HAP-1 (cell line): ENCODE measurements around the gene TM4SF1.

Source experiments
- DNase-seq, 2 experiments: peaks; one replicate each; pipeline ENCODE4 v3.0.0-alpha.2; 2016 to 2020; ENCODE audit warnings: low spot score in 2 of 2
- H3K27me3 ChIP-seq: fragments of 250-450 bp; sonication (Bioruptor Pico); 2 replicates; pipeline ENCODE4 v1.5.1; 2020; ENCODE audit warnings: low read depth, mild to moderate bottlenecking, moderate library complexity
- H3K36me3 ChIP-seq: fragments of 250-450 bp; sonication (Bioruptor Pico); replicated peaks from 2 replicates; pipeline ENCODE4 v1.5.1; 2020; ENCODE audit warnings: mild to moderate bottlenecking
- H3K4me1 ChIP-seq: fragments of 250-450 bp; sonication (Bioruptor Pico); 2 replicates; pipeline ENCODE4 v1.5.1; 2020; ENCODE audit warnings: mild to moderate bottlenecking
- H3K4me3 ChIP-seq: fragments of 250-450 bp; sonication (Bioruptor Pico); 2 replicates; pipeline ENCODE4 v1.5.1; 2020; ENCODE audit warnings: mild to moderate bottlenecking, moderate library complexity
- H3K9me3 ChIP-seq: fragments of 250-450 bp; sonication (Bioruptor Pico); 2 replicates; pipeline ENCODE4 v1.5.1; 2020; ENCODE audit warnings: mild to moderate bottlenecking, moderate library complexity
- in situ Hi-C: fragments of 300-500 bp; cut with MboI; formaldehyde crosslinking; loops from 3 replicates; pipeline ENCODE4 v1.14.3; 2020; ENCODE audit warnings: low sequenced_read_pairs, inconsistent platforms, mixed read lengths

TM4SF1 gene

GRCh38 chr3:149402481-149402880, 25.0 kb upstream of the TM4SF1 start:
- Histone ChIP-seq H3K4me3 (no peak overlapping the region), H3K4me1 (no peaks in the 10 kb centered on the region), H3K27me3 (no peaks in the 10 kb centered on the region), H3K36me3 (no peaks in the 10 kb centered on the region), H3K9me3 (no peaks in the 10 kb centered on the region)
- in situ Hi-C loops: no loop called here
- no peak for DNase-seq

DNA sequence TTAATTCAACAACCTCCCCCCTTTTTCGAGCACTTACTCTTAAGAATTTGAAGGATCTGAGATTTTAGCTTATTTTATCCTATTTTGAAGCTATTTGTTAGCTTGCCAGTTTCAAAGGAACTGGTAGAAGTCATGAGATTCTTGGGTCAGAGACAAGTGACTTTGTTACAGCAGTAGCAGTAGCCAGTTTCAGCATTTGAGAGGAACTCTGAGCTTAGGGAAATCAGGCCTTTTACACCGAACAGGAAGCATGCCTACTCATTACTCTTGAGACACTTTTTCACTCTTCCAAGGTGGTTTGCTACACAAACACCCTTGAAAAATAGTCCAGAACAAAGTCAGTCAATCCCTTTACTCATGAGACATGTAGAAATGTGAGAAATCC, 24.5 kb upstream of the TM4SF1 start:
- in situ Hi-C loops: no loop called here
- H3K27me3 ChIP-seq: no peaks in the 10 kb centered on the region
- H3K4me3 ChIP-seq: no peak overlapping the region
- H3K4me1 ChIP-seq: no peaks in the 10 kb centered on the region
- H3K9me3 ChIP-seq: no peaks in the 10 kb centered on the region
- DNase-seq: no peak
- H3K36me3 ChIP-seq: no peaks in the 10 kb centered on the region

DNA sequence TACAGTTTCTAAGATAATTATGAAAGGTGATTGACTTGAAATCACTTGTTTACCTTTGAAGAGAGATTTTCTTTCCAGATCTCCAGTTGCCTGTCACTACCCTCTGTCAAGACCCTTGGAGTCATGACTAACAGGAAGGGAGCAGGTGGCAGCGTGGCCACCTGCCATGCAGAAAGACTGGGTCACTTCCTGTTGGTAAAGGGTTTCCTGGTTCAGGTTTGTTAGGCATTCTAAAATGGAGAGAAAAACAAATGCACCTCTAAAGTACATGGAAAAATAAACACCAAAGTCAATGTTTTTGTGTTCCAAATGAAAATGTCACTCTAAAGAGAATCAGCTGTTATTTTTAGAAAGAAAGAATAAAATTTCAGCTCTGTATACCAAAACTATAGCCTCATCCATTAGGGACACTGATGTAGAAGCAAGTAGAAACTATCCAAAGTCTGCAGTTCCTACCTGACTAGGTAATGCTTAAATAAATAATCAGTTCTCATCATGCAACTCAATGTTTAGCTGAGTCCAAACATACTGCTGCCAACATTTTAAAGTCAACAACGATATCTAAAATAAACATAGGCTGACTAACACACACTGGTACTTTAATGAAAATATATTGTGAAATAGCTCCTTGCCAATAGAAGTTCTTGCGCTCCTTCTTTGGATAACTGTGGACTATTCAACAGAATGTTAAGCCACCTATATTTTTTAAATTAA, 23.9 kb upstream of the TM4SF1 start:
- H3K9me3 ChIP-seq: no peaks in the 10 kb centered on the region
- no peak overlapping the region for H3K4me3 ChIP-seq
- H3K4me1 ChIP-seq: no peaks in the 10 kb centered on the region
- no peaks in the 10 kb centered on the region for H3K27me3 ChIP-seq
- no peak for DNase-seq
- in situ Hi-C loops: no loop called here
- H3K36me3 ChIP-seq: no peaks in the 10 kb centered on the region

GRCh38 chr3:149400645-149401044, 23.2 kb upstream of the TM4SF1 start:
- Histone ChIP-seq H3K36me3 (no peaks in the 10 kb centered on the region), H3K4me3 (no peak overlapping the region), H3K9me3 (no peaks in the 10 kb centered on the region), H3K4me1 (no peaks in the 10 kb centered on the region), H3K27me3 (no peaks in the 10 kb centered on the region)
- in situ Hi-C loops: no loop called here
- DNase-seq: no peak

DNA sequence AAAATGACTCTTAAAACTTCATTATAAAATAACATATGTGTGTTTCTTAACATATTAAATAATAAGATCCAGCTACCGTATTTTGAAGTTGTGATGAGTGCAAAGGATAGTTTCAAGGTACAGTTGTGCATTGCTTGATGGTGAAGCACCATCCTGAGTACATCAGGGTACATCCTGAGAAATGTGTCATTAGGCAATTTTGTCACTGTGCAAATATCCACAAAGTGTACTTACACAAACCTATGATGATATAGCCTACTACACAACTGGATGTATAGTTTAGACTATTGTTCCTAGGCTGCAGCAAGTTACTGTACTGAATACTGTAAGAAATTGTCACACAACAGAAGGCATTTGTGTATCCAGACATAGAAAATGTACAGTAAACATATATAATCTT, 20.8 kb upstream of the TM4SF1 start:
- Histone ChIP-seq H3K9me3 (no peaks in the 10 kb centered on the region), H3K4me1 (no peaks in the 10 kb centered on the region), H3K27me3 (no peaks in the 10 kb centered on the region), H3K36me3 (no peaks in the 10 kb centered on the region), H3K4me3 (no peak overlapping the region)
- in situ Hi-C loops: loop anchor here (10.0 kb wide), 1 partner anchor 87 kb away; no protein-coding TSS in a partner anchor
- no peak for DNase-seq

DNA sequence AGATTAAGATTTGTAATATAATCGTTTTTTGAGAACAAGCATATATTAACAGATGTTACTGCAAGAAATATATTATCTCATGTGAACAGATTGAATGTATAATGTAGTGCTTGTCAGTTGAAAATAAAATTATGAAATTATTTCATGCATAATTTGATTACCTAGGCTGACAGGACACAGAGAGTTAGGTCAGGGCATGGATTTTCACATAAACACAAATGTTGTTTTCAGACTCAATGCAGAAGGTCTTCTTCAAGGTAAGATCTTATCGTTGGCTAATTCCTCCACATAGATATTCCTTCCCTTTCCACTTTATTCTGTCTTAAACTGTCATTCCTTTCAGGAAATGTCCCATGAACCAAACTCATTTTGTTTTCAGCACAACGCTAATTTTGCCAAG, 20.1 kb upstream of the TM4SF1 start:
- H3K9me3 ChIP-seq: no peaks in the 10 kb centered on the region
- in situ Hi-C loops: loop anchor here (10.0 kb wide), 1 partner anchor 87 kb away; no protein-coding TSS in a partner anchor

DNA sequence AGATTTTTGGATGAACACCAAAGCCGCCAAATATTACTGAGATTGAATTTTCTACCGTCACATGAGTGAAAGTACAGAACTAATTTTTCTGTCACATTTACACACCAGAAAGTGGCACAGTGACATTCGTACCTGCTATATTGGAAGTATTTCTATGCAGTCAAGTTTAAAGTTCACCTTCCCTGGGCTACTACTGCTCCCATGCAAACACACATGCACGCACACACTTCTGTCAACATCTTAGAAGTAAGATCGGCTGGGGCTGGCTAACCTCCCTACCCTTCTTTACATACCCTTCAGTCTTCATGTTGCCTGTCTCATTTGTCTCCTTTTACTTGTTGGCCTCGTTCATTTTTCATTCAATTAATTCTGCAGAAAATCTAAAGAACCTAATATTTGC, 19.0 kb upstream of the TM4SF1 start:
- no peaks in the 10 kb centered on the region for H3K36me3 ChIP-seq
- no peaks in the 10 kb centered on the region for H3K4me1 ChIP-seq
- H3K4me3 ChIP-seq: no peak overlapping the region
- DNase-seq: no peak
- H3K27me3 ChIP-seq: no peaks in the 10 kb centered on the region
- in situ Hi-C loops: loop anchor here (10.0 kb wide), 1 partner anchor 88 kb away; no protein-coding TSS in a partner anchor
- H3K9me3 ChIP-seq: no peaks in the 10 kb centered on the region

More for the DNA sequence above, 20.1 kb upstream of the TM4SF1 start:
- Histone ChIP-seq H3K27me3 (no peaks in the 10 kb centered on the region), H3K4me3 (no peak overlapping the region), H3K36me3 (no peaks in the 10 kb centered on the region), H3K4me1 (no peaks in the 10 kb centered on the region)
- no peak for DNase-seq

DNA sequence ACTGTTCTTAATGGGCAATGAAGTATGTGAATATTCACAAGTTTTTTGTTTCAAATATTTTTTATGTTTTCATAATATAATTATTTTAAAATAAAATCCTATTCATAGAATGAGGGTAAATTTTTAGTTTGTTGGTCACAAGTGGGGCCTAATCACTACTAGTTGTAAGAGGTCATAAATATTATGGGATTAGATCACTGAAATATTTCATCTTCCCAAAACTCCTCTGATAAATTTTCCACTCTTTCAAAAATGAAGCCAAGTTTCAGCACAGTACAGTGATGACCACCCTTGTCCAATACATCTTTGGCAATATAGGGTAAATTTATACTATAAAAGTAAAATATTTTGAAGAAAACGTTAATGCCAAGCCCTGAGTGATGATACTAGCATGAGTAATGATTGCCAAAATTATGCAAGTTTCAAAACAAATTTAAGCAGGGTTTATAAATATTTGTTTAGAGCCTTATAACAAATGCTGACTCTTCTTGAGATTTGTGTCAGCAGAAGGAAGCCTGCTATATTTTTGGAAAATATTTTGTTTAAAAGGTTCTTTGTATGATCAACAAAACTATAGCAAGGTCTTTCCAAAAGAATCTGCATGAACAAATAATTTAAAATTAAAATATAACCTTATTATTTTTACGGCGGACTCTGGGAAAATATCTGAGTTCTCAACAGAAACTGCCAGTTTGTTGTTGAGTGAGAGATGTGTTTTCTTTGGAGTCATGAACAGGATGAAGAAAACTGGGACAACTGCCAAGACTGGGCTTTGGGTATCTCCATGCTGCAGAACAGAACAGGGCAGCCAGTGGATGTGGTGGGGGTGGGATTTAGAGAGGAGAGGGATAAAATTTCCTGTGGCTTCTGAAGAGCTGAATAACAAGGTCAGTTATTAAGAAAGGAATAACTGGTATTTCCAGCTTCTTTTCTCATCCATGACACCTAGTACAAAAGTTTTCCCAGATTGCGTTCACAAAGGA, 17.9 kb upstream of the TM4SF1 start:
- DNase-seq: no peak
- H3K9me3 ChIP-seq: no peaks in the 10 kb centered on the region
- no peaks in the 10 kb centered on the region for H3K27me3 ChIP-seq
- H3K4me3 ChIP-seq: no peak overlapping the region
- in situ Hi-C loops: loop anchor here (10.0 kb wide), 1 partner anchor 89 kb away; no protein-coding TSS in a partner anchor
- no peaks in the 10 kb centered on the region for H3K36me3 ChIP-seq
- H3K4me1 ChIP-seq: no peaks in the 10 kb centered on the region

DNA sequence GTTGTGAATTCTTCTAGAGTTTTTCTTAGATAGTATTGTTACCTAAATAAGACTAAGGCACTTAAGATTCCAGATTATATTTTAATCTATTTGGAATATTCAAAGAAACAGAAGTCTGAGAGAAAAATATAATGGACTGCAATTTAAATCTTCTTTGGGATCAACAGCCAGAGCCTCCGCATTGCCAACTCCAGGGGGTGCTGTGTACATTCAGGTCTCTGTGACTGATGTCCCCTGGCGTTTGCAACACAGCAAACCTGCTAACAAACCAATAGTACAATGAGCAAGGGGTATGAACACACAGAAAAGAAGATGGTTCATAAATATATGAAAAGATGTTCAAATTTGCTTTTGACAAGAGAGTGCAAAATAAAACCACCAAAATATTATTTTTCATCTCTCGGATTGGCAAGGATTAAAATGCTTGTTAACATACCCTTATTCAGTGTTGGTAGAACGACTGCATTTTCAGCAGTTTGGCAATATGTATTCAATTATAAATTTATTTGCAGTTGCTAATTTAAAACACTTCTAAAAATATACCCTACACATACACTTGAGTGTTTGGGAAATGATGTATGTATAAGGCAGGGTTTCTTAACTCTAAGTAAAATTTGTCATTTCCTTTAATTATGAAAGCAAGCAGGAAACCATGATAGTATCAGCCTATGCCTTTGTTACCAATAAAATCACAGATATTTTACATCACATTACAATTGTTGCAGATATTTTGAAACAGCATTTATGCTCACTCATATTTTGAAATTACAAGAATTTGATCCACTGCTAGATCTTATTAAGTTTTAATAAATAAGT, 16.1 kb upstream of the TM4SF1 start:
- no peaks in the 10 kb centered on the region for H3K27me3 ChIP-seq
- no peaks in the 10 kb centered on the region for H3K4me1 ChIP-seq
- H3K9me3 ChIP-seq: no peaks in the 10 kb centered on the region
- DNase-seq: peak; percentile 64 to 83
- no peak overlapping the region for H3K4me3 ChIP-seq
- in situ Hi-C loops: loop anchor here (10.0 kb wide), 1 partner anchor 91 kb away; no protein-coding TSS in a partner anchor
- no peaks in the 10 kb centered on the region for H3K36me3 ChIP-seq

GRCh38 chr3:149391960-149392359, 14.5 kb upstream of the TM4SF1 start:
- DNase-seq: no peak
- no peaks in the 10 kb centered on the region; the same call in 1 of the 2 replicates for H3K36me3 ChIP-seq
- no peaks in the 10 kb centered on the region for H3K27me3 ChIP-seq
- H3K4me3 ChIP-seq: no peak overlapping the region
- peaks cover 5% of the 10 kb centered on the region for H3K4me1 ChIP-seq
- H3K9me3 ChIP-seq: no peaks in the 10 kb centered on the region
- in situ Hi-C loops: loop anchor here (10.0 kb wide), 1 partner anchor 93 kb away; no protein-coding TSS in a partner anchor

- Histone ChIP-seq H3K4me3 (no peak overlapping the region), H3K36me3 (no peaks in the 10 kb centered on the region; the same call in 1 of the 2 replicates), H3K9me3 (no peaks in the 10 kb centered on the region), H3K4me1 (peaks cover 11% of the 10 kb centered on the region), H3K27me3 (no peaks in the 10 kb centered on the region)
- in situ Hi-C loops: loop anchor here (10.0 kb wide), 1 partner anchor 94 kb away; no protein-coding TSS in a partner anchor
- DNase-seq: no peak
Measured at GRCh38 chr3:149390772-149391212, 13.3 kb upstream of the TM4SF1 start.

DNA sequence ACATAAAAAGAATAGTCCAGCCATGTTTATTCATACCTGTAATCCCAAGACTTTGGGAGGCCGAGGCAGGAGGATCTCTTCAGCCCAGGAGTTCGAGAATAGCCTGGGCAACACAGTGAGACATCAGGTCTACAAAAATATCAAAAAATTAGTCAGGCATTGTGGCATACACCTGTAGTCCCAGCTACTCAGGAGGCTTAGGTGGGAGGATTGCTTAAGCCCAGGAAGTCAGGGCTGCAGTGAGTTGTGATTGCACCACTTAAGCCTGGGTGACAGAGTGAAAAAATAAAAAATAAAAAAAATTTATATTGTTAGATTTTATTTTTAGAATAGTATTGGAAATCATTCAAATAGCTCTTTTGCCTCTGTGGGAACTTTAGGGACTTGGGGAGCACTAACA, 12.8 kb upstream of the TM4SF1 start:
- no peak for DNase-seq
- Histone ChIP-seq H3K36me3 (no peaks in the 10 kb centered on the region; the same call in 1 of the 2 replicates), H3K9me3 (no peaks in the 10 kb centered on the region), H3K27me3 (no peaks in the 10 kb centered on the region), H3K4me3 (no peak overlapping the region), H3K4me1 (peaks cover 11% of the 10 kb centered on the region)
- in situ Hi-C loops: loop anchor here (10.0 kb wide), 1 partner anchor 95 kb away; no protein-coding TSS in a partner anchor
